ENCODE results near the gene UNC93A. TPM values are rescaled to one million over a fixed set of nuclear protein-coding genes. Genes with fewer than 3 reads are reported as not detected.

Gene UNC93A
- total RNA-seq, 1 donor from 2014 or later, result 8.1 TPM

- TF ChIP-seq CTCF (IDR thresholded peaks at IDR 0.05; ENCODE audit: unreplicated experiment), result no peak
- Mint-ChIP-seq H3K27me3 (no peaks in the 10 kb centered on the region), H3K27ac (no peak overlapping the region), H3K9me3 (ENCODE audit: low read depth) (peaks cover 14% of the 10 kb centered on the region), H3K4me1 (ENCODE audit: low read depth) (peaks cover 20% of the 10 kb centered on the region), H3K4me3 (ENCODE audit: low read depth) (no peak overlapping the region), H3K36me3 (ENCODE audit: insufficient read depth) (peaks cover 11% of the 10 kb centered on the region)
- DNase-seq (ENCODE audit: low spot score, unreplicated experiment), result no peak
These were observed 47.5 kb downstream of the UNC93A start for GRCh38 chr6:167338541-167339117.

GRCh38 chr6:167341038-167341583, 50.0 kb downstream of the UNC93A start:
- Mint-ChIP-seq H3K9me3 (ENCODE audit: low read depth) (peaks cover 29% of the 10 kb centered on the region), H3K27me3 (no peaks in the 10 kb centered on the region), H3K4me1 (ENCODE audit: low read depth) (peaks cover 35% of the 10 kb centered on the region), H3K4me3 (ENCODE audit: low read depth) (peak overlapping the region; percentile 29), H3K27ac (peak overlapping the region; percentile 93), H3K36me3 (ENCODE audit: insufficient read depth) (peaks cover 16% of the 10 kb centered on the region)
- no peak for TF ChIP-seq CTCF (IDR thresholded peaks at IDR 0.05; ENCODE audit: unreplicated experiment)
- no peak for DNase-seq (ENCODE audit: low spot score, unreplicated experiment)

GRCh38 chr6:167341665-167342655, 50.8 kb downstream of the UNC93A start:
- Mint-ChIP-seq H3K27me3 (no peaks in the 10 kb centered on the region), H3K4me1 (ENCODE audit: low read depth) (peaks cover 41% of the 10 kb centered on the region), H3K9me3 (ENCODE audit: low read depth) (peaks cover 38% of the 10 kb centered on the region), H3K27ac (peak overlapping the region; percentile 93), H3K36me3 (ENCODE audit: insufficient read depth) (peaks cover 20% of the 10 kb centered on the region), H3K4me3 (ENCODE audit: low read depth) (peak overlapping the region; percentile 27)
- no peak for DNase-seq (ENCODE audit: low spot score, unreplicated experiment)
- TF ChIP-seq CTCF (IDR thresholded peaks at IDR 0.05; ENCODE audit: unreplicated experiment), result no peak

- no peak overlapping the region for H3K4me3 Mint-ChIP-seq (ENCODE audit: low read depth)
- peaks cover 42% of the 10 kb centered on the region for H3K4me1 Mint-ChIP-seq (ENCODE audit: low read depth)
- H3K27me3 Mint-ChIP-seq, result no peaks in the 10 kb centered on the region
- H3K9me3 Mint-ChIP-seq (ENCODE audit: low read depth), result peaks cover 44% of the 10 kb centered on the region
- DNase-seq (ENCODE audit: low spot score, unreplicated experiment), result no peak
- H3K27ac Mint-ChIP-seq, result no peak overlapping the region
- TF ChIP-seq CTCF (IDR thresholded peaks at IDR 0.05; ENCODE audit: unreplicated experiment), result no peak
- peaks cover 25% of the 10 kb centered on the region for H3K36me3 Mint-ChIP-seq (ENCODE audit: insufficient read depth)
These were observed 51.9 kb downstream of the UNC93A start for GRCh38 chr6:167342879-167343610.

- Mint-ChIP-seq H3K27me3 (peaks cover 6% of the 10 kb centered on the region), H3K27ac (no peak overlapping the region), H3K4me3 (ENCODE audit: low read depth) (no peak overlapping the region), H3K36me3 (ENCODE audit: insufficient read depth) (peaks cover 19% of the 10 kb centered on the region), H3K9me3 (ENCODE audit: low read depth) (peaks cover 35% of the 10 kb centered on the region), H3K4me1 (ENCODE audit: low read depth) (peaks cover 56% of the 10 kb centered on the region)
- no peak for DNase-seq (ENCODE audit: low spot score, unreplicated experiment)
- TF ChIP-seq CTCF (IDR thresholded peaks at IDR 0.05; ENCODE audit: unreplicated experiment), result no peak
These were observed 54.2 kb downstream of the UNC93A start for GRCh38 chr6:167345348-167345747.
